Activated naive CD4-positive, alpha-beta T cell treated with anti-CD3 and anti-CD28 coated beads, Interleukin-2, amount 50 U/mL, for 72 hours (primary cell): ENCODE data around the gene CELF2. TPM values are rescaled to one million over a fixed set of nuclear protein-coding genes. Genes with fewer than 3 reads are reported as not detected.
"Not testable (repeated sequence)": the region's sequence is repeated elsewhere in the genome, so short reads cannot be mapped to it uniquely, and the experiment has no call there.

Experiments used
- ATAC-seq, 2 donors: fragments of 150-1000 bp; cut with Tn5 transposase; 2 replicates each; pipeline ENCODE4 v1.10.0; 2021; ENCODE audit warnings: mild to moderate bottlenecking in 2 of 2, moderate library complexity in 2 of 2
- DNase-seq, 2 donors: peaks; one replicate each; pipeline ENCODE4 v3.0.0; 2021 to 2022; ENCODE audit warnings: low spot score in 2 of 2
- H3K27ac Mint-ChIP-seq, 2 donors: one replicate each; pipeline ENCODE4 v1.8.0; 2022; ENCODE audit warnings: mild to moderate bottlenecking in 2 of 2, mixed read lengths in 2 of 2
- H3K36me3 Mint-ChIP-seq, 2 donors: one replicate each; pipeline ENCODE4 v1.8.0; 2022; ENCODE audit warnings: mixed read lengths in 2 of 2
- H3K9me3 Mint-ChIP-seq, 2 donors: one replicate each; pipeline ENCODE4 v1.8.0; 2022; ENCODE audit warnings: mixed read lengths in 2 of 2
- total RNA-seq, 2 donors: library from RNA; stranded (reverse); gene quantifications; one replicate each; pipeline ENCODE4 v1.2.3, GENCODE V29; 2022

CELF2 gene
- total RNA-seq, 2 donors from 2014 or later = 95.0 to 120 TPM

DNA sequence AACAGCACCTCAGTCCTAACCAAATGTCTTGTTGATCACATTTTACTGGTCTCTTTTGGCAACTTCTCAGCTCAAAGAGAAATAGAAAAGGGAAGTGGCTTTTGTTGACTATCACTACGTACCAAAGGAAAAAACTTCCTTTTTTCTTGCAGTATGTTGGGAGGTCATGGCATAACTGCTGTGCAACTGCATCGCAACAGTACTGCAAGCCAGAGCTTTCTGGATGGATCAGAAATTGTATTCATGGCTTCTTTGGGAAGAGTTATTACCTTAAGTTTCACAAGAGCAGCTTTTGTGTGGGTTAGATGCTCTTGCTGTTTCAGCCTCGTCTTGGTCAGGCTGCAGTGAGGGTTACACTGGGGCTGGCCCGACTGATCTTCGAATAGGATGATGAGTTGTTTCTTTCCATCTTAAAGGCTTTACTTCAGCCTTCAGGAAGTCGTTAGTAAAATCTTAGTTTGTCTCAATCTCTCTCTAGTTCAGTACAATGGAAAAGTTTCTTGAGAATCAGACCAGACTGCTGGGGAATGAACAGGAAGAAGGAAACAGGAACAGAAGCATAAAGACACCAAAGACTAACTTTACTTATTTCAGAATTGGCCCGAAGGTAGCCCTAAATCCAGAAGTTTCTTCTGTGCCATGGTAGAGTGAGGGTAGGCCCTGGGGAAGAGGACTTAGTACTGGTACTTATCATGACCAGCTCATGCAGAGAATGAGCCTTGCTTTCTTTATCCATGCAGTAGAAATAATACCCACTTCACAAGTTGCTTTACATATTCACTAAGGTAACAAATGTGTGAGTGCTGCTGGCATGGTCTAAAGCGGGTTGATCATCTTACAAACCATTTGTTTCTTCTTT, 153.6 kb downstream of the CELF2 start:
- DNase-seq = peak; percentile 56 to 68
- H3K27ac Mint-ChIP-seq = no peak overlapping the region
- H3K9me3 Mint-ChIP-seq = no peaks in the 10 kb centered on the region
- peak; percentile 67 to 73 for ATAC-seq
- peaks cover 43 to 44% of the 10 kb centered on the region in 2 donors for H3K36me3 Mint-ChIP-seq

DNA sequence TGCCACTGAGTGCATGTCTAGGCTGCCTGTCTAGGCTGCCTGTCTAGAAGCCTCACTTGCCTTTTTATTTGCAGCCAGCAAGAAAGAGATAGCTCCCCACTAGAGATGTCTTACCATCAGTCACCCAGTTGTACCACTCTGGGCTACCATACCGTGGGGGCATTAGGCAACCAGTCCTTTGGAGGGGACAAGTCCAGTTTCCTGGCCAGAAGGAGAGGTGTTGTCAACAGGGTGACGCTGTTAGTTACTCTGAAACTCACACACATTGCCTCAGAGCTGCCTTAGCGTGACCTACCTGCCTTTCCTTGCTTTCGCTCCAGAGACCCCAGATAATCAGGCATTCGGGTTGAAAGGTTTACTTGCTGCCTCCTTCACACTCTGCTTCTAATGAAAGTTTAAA, 155.4 kb downstream of the CELF2 start:
- no peaks in the 10 kb centered on the region for H3K9me3 Mint-ChIP-seq
- no peak for ATAC-seq
- peaks cover 28 to 34% of the 10 kb centered on the region in 2 donors for H3K36me3 Mint-ChIP-seq
- no peak overlapping the region for H3K27ac Mint-ChIP-seq
- no peak for DNase-seq

DNA sequence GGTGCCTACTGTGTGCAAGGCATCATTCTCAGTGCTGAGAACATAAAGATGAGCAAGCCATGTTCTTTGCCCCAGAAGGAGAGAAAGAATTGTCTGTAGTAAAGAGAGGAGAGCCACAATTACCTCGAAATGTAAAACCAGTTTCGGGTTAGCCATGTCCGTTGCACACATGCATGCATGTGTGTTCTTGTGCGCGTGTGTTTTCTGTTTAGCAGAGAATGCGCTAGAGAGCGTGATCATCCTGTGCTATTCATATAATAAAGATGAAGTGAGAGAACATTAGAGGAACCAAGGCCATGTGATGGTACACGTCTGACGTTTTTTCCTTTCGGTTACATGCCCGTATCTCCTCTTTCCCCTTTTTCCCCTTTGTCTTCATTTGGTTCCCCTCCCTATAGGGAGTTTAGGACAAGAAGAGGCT, 158.2 kb downstream of the CELF2 start:
- no peak for DNase-seq
- peak overlapping the region in 1 of 2 donors; percentile 100 for H3K27ac Mint-ChIP-seq
- no peak for ATAC-seq
- peaks cover 51 to 55% of the 10 kb centered on the region in 2 donors for H3K36me3 Mint-ChIP-seq
- no peaks in the 10 kb centered on the region for H3K9me3 Mint-ChIP-seq

DNA sequence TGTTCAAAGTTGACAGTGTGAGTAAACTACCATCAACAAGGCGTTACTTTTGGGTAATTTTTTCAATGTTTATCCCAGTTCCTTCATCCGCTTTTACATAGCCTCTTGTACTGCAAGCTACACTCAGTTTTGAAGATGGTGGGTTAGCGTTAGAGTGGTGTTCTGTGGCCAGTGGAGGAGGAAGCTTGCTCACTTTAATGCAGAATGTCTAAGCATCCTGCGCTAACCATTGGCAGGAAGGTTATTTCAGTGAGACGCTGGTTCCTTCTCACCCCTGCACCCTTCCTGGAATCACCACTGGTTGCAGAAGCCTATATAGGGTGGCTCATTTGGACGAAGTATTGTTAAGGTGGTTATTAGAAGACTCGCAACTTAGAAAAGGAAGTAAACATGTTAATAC, 159.1 kb downstream of the CELF2 start:
- ATAC-seq (peak; percentile 21 to 24), DNase-seq (peak in 1 of 2 donors; percentile 33)
- H3K27ac Mint-ChIP-seq = peak overlapping the region in 1 of 2 donors; percentile 100
- H3K9me3 Mint-ChIP-seq = no peaks in the 10 kb centered on the region
- H3K36me3 Mint-ChIP-seq = peaks cover 59 to 64% of the 10 kb centered on the region in 2 donors

DNA sequence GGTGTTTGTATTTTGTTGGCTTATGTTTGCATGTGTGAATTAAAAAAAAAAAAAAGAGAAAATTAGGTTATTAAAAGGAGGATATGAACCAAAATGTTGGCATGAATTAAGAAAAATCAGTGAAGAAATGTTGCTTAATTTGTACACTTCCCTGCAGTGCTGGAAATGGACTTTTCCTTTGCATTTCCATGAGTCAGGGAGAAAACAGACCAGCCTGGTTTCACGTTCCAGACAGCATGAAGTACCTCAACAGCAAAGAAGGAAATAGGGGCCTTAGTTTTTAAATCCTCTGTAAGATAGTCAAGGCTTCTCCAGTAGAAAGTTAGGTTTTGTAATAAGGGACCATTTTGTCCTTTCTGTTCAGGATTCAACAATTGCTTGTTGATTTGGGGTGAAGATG, 159.7 kb downstream of the CELF2 start:
- DNase-seq = no peak
- peak overlapping the region in 1 of 2 donors; percentile 100 for H3K27ac Mint-ChIP-seq
- peaks cover 66 to 71% of the 10 kb centered on the region in 2 donors for H3K36me3 Mint-ChIP-seq
- no peak for ATAC-seq
- H3K9me3 Mint-ChIP-seq = no peaks in the 10 kb centered on the region

DNA sequence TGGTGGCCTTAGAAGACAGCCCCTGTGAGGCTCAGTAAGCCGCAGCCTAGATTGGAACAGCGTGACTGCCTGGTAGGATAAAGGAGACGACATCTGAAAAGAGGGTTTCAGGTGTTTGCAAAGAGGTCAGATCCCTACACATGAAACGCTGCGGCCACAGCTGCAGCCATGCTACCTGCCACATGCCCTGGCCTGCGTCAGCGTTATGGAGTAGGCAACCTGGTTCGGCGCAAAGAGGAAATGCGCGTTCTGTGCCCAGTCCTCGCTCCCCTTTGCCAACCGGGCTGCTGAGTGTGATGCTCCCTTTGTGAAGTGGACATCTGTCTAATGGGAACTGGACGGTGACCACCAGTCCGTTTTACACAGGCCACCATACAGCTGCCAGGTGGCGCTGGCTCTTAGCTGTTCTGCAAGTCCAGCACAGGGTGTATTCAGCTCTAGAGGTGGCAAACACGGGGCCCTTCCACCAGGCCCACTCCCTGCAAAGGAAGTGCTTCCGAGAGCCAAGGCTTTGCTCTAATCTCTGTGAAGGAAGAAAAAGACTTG, 160.3 kb downstream of the CELF2 start:
- ATAC-seq (peak; percentile 24 to 30), DNase-seq (peak in 1 of 2 donors; percentile 51)
- H3K9me3 Mint-ChIP-seq = peaks cover 3% of the 10 kb centered on the region in 2 donors
- peaks cover 72 to 75% of the 10 kb centered on the region in 2 donors for H3K36me3 Mint-ChIP-seq
- H3K27ac Mint-ChIP-seq = peak overlapping the region in 1 of 2 donors; percentile 100

DNA sequence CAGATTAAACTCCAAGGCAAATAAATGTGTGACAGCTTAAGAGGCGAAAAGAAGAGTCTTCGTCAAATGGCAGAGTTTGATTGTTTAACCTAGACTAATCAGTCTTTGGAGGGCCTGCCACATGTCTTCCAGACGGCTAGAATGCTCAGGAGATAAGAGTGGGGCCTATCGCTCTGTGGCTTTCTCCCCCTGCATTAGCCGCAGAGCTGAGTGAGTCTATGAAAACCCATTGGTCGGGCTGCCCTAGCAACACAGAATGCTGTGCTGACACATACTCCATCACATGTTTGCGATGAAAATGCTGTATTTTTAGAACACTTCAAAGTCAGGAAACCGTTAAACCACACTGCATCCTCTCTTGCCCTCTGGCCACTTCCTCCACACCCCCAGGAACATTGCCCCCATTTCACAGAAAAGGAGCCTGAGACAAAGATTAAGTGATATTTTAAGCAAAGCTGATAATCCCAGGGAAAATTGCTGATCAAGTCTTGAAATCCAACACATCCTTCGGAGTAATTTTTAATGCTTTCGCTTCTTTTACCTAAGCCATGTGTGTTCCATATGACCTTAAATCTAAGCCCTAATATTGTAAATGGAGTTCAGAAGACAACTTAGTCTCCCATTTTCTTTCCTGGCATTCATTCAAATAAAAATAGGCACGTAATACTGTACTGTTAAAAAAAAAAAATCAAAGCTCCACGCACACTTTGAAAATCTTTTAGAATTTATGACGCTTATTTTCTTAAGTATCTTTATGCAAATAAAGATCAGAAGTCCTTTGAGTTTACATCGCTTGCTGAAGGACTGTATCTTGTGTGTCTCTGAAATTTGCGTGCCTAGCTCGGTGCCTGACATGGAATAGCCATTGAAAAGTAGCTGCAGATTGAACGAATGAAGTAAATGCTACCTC, 161.2 kb downstream of the CELF2 start:
- Mint-ChIP-seq H3K27ac (peak overlapping the region in 1 of 2 donors; percentile 100), H3K36me3 (peaks cover 71 to 73% of the 10 kb centered on the region in 2 donors), H3K9me3 (peaks cover 6% of the 10 kb centered on the region in 2 donors)
- DNase-seq (peak; percentile 74 to 84), ATAC-seq (peak; percentile 84 to 89)

GRCh38 chr10:11179516-11180105, 161.9 kb downstream of the CELF2 start:
- no peak for ATAC-seq
- peak overlapping the region in 1 of 2 donors; percentile 100 for H3K27ac Mint-ChIP-seq
- DNase-seq = no peak
- peaks cover 6% of the 10 kb centered on the region in 2 donors for H3K9me3 Mint-ChIP-seq
- H3K36me3 Mint-ChIP-seq = peaks cover 69 to 73% of the 10 kb centered on the region in 2 donors

- ATAC-seq (peak; percentile 53 to 56), DNase-seq (peak; percentile 62 to 76)
- H3K27ac Mint-ChIP-seq = peak overlapping the region in 1 of 2 donors; percentile 100
- H3K9me3 Mint-ChIP-seq = peaks cover 6% of the 10 kb centered on the region in 2 donors
- peaks cover 68 to 73% of the 10 kb centered on the region in 2 donors for H3K36me3 Mint-ChIP-seq
Measured at GRCh38 chr10:11180228-11180627, 162.6 kb downstream of the CELF2 start.

DNA sequence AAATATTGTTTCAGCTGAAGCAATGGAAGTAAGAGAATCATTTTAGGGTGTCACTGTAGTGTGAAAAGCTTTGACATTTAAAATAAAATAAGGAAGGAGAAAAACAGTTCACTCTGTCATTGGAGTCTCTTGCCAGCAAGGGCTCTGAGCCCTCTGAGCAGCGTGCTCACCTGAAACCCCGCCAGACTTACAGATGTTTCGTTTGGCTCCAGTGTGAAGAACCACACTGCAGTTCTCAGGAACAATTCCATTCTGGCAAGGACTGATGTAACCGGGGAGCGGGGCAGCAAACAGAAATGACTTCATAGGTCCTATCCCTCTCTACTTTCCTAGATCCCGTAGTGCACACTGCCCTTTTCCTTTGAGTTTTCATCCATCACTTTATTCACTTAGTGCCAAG, 164.3 kb downstream of the CELF2 start:
- H3K27ac Mint-ChIP-seq = peak overlapping the region in 1 of 2 donors; percentile 66
- ATAC-seq = no peak
- H3K36me3 Mint-ChIP-seq = peaks cover 69 to 84% of the 10 kb centered on the region in 2 donors
- peaks cover 6% of the 10 kb centered on the region in 2 donors for H3K9me3 Mint-ChIP-seq
- no peak for DNase-seq

- ATAC-seq (no peak), DNase-seq (no peak)
- Mint-ChIP-seq H3K36me3 (peaks cover 74 to 94% of the 10 kb centered on the region in 2 donors), H3K27ac (peak overlapping the region in 1 of 2 donors; percentile 66), H3K9me3 (peaks cover 6 to 12% of the 10 kb centered on the region in 2 donors)
Measured at GRCh38 chr10:11183015-11183414, 165.3 kb downstream of the CELF2 start.

- no peak for ATAC-seq
- H3K9me3 Mint-ChIP-seq = peaks cover 6 to 12% of the 10 kb centered on the region in 2 donors
- peaks cover 73 to 95% of the 10 kb centered on the region in 2 donors for H3K36me3 Mint-ChIP-seq
- no peak for DNase-seq
- H3K27ac Mint-ChIP-seq = no peak overlapping the region
Measured at GRCh38 chr10:11184093-11184492, 166.4 kb downstream of the CELF2 start.

- ATAC-seq, DNase-seq: not testable (repeated sequence)
- peaks cover 73 to 94% of the 10 kb centered on the region in 2 donors for H3K36me3 Mint-ChIP-seq
- H3K9me3 Mint-ChIP-seq = peaks cover 6 to 12% of the 10 kb centered on the region in 2 donors
- peak overlapping the region; percentile 32 to 52 for H3K27ac Mint-ChIP-seq
Measured at GRCh38 chr10:11185128-11185665, 167.5 kb downstream of the CELF2 start.

DNA sequence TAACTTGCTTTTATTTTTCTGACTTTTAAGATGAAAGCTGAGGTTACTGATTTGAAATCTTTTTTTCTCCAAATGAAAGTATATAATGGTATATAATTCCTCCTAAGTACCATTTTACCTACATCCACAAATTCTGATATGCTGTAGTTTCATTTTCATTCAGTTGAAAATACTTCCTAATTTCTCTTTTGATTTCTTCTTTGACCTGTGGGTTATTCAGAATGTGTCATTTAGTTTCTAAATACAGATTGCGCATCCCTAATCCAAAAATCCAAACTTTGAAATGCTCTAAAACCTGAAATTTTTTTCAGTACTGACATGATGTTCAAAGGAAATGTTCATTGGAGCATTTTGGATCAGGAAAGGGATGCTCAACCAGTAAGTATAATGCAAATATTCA, 168.7 kb downstream of the CELF2 start:
- ATAC-seq = no peak

DNA sequence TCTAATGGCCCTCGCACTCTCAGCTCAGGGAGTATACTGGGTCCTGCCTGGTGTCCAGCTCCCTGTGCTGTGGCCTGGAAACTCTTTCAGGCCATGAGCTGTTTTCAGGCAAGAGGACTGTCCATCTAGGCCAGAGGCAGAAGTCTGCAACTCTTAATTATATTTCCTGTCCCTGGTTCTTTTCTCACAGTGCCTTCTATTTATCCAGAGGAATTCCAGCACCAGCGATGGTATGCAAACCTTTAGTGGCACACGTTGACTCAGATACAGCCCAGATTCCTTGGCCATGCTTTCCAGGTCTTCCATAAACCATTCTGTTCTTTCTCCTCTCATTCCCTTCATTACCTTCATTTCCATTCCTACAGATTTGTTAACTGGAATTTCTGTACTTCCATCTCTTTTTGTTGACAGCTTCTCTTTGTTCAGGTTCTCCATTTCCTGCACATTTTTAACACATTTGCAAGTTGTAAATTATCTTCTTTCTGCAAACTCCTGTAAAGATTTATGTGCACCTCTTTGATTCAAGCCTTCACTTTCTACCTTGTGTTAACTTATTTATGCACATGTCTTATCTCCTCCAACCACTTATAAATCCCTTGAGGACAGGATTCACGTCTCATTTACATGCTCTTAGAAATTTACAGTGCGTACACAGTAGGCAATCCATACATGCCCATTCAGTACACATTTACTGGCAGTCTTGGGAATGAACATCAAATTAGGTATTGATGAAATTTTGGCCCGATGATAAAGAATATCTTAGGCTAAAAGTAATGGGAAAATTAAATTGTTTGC, 172.1 kb downstream of the CELF2 start:
- ATAC-seq (no peak), DNase-seq (no peak)
- H3K9me3 Mint-ChIP-seq = peaks cover 0 to 6% of the 10 kb centered on the region in 2 donors
- H3K27ac Mint-ChIP-seq = peak overlapping the region; percentile 38 to 61
- peaks cover 53 to 89% of the 10 kb centered on the region in 2 donors for H3K36me3 Mint-ChIP-seq

More for the DNA sequence above, 168.7 kb downstream of the CELF2 start:
- H3K36me3 Mint-ChIP-seq = peaks cover 68 to 97% of the 10 kb centered on the region in 2 donors
- DNase-seq = no peak
- H3K27ac Mint-ChIP-seq = peak overlapping the region; percentile 77 to 91
- H3K9me3 Mint-ChIP-seq = peaks cover 6 to 12% of the 10 kb centered on the region in 2 donors
